ENCODE measurements around the gene ARRDC1. TPM values are rescaled to one million over a fixed set of nuclear protein-coding genes. Genes with fewer than 3 reads are reported as not detected.

Gene ARRDC1
- total RNA-seq, 3 donors from 2014 or later: 23.8 to 122 (median 57.0) TPM

GRCh38 chr9:137642892-137643291 lies 37.4 kb downstream of the ARRDC1 start:
- Histone ChIP-seq H3K27me3 (no peaks in the 10 kb centered on the region), H3K4me1 (no peaks in the 10 kb centered on the region), H3K27ac (no peak overlapping the region), H3K9me3 (no peaks in the 10 kb centered on the region), H3K4me3 (no peak overlapping the region), H3K36me3 (no peaks in the 10 kb centered on the region)
- intact Hi-C loops (cut with DNase I; ENCODE audit: low total_unique reads): no loop called here
- no peak for DNase-seq (ENCODE audit: low spot score in 2 of 2)
- TF ChIP-seq POLR2A (IDR thresholded peaks at IDR 0.05): no peak
- TF ChIP-seq, protein P1, sequence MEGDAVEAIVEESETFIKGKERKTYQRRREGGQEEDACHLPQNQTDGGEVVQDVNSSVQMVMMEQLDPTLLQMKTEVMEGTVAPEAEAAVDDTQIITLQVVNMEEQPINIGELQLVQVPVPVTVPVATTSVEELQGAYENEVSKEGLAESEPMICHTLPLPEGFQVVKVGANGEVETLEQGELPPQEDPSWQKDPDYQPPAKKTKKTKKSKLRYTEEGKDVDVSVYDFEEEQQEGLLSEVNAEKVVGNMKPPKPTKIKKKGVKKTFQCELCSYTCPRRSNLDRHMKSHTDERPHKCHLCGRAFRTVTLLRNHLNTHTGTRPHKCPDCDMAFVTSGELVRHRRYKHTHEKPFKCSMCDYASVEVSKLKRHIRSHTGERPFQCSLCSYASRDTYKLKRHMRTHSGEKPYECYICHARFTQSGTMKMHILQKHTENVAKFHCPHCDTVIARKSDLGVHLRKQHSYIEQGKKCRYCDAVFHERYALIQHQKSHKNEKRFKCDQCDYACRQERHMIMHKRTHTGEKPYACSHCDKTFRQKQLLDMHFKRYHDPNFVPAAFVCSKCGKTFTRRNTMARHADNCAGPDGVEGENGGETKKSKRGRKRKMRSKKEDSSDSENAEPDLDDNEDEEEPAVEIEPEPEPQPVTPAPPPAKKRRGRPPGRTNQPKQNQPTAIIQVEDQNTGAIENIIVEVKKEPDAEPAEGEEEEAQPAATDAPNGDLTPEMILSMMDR (IDR thresholded peaks at IDR 0.05): no peak
- no peak for TF ChIP-seq POLR2AphosphoS5 (IDR thresholded peaks at IDR 0.05)

GRCh38 chr9:137643921-137644320 lies 38.4 kb downstream of the ARRDC1 start:
- Histone ChIP-seq H3K4me3 (no peak overlapping the region), H3K27me3 (no peaks in the 10 kb centered on the region), H3K4me1 (no peaks in the 10 kb centered on the region), H3K36me3 (no peaks in the 10 kb centered on the region), H3K27ac (no peak overlapping the region), H3K9me3 (no peaks in the 10 kb centered on the region)
- intact Hi-C loops (cut with DNase I; ENCODE audit: low total_unique reads): no loop called here
- TF ChIP-seq POLR2AphosphoS5 (IDR thresholded peaks at IDR 0.05) (no peak), POLR2A (IDR thresholded peaks at IDR 0.05) (no peak)
- TF ChIP-seq, protein P1 (IDR thresholded peaks at IDR 0.05): no peak
- no peak for DNase-seq (ENCODE audit: low spot score in 2 of 2)

GRCh38 chr9:137645211-137645610 lies 39.7 kb downstream of the ARRDC1 start:
- H3K36me3 ChIP-seq: no peaks in the 10 kb centered on the region
- no peaks in the 10 kb centered on the region for H3K9me3 ChIP-seq
- no peak overlapping the region for H3K27ac ChIP-seq
- intact Hi-C loops (cut with DNase I; ENCODE audit: low total_unique reads): no loop called here
- DNase-seq (ENCODE audit: low spot score in 2 of 2): no peak
- no peak overlapping the region for H3K4me3 ChIP-seq
- no peaks in the 10 kb centered on the region for H3K27me3 ChIP-seq
- no peaks in the 10 kb centered on the region for H3K4me1 ChIP-seq
- TF ChIP-seq, protein P1 (IDR thresholded peaks at IDR 0.05): no peak
- TF ChIP-seq POLR2A (IDR thresholded peaks at IDR 0.05) (no peak), POLR2AphosphoS5 (IDR thresholded peaks at IDR 0.05) (no peak)

DNA sequence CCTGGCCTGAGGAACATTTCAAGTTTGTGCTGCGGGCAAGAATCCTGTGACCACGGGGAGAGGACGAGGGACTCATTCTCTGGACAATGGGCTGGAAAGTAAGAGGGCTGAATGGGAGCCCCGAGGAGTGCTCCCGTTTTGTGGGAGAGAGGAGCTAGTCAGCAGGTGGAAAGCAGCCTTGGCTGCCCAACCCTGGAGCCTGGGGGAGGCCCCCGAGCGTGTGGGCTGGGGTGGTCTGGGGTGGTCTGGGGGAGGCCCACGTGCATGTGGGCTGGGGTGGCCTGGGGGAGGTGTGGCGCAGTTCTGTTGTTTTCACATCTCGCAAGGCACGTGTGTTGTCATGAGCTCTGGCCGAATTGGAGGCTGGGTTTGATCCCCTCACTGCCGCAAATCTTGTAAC lies 40.9 kb downstream of the ARRDC1 start:
- Histone ChIP-seq H3K27me3 (no peaks in the 10 kb centered on the region), H3K4me1 (no peaks in the 10 kb centered on the region), H3K4me3 (no peak overlapping the region), H3K9me3 (no peaks in the 10 kb centered on the region), H3K27ac (no peak overlapping the region), H3K36me3 (no peaks in the 10 kb centered on the region)
- intact Hi-C loops (cut with DNase I; ENCODE audit: low total_unique reads): no loop called here
- no peak for DNase-seq (ENCODE audit: low spot score in 2 of 2)
- TF ChIP-seq POLR2A (IDR thresholded peaks at IDR 0.05) (no peak), POLR2AphosphoS5 (IDR thresholded peaks at IDR 0.05) (no peak)
- TF ChIP-seq, protein P1 (IDR thresholded peaks at IDR 0.05): no peak

DNA sequence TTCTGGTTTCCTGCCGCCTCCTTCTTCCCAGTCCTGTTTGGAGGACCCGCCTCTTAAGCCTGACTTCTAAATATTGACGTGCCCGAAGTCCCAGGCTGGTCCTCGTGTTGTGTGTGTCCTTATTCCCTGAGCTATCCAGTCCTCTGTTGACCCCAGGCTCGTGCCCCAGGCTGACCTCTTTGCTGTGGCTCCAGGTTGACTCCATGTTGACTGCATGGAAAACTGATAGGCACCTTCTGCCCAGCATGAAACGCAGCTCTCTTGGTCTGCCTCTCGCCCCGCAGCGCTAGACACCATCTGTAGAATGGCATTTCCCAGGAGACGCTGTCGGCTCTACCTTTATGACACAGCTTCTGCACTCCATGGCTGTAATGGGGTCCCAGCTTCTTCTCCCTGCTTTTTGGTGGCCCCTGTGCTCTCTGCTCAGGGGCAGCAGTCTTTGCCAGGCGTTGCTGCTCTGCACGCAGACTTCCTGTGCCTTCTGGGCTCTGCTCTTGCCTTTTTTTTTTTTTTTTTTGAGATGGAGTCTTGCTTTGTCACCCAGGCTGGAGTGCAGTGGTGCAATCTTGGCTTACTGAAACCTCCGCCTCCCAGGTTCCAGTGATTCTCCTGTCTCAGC lies 41.7 kb downstream of the ARRDC1 start:
- Histone ChIP-seq H3K4me3 (no peak overlapping the region), H3K27me3 (no peaks in the 10 kb centered on the region), H3K9me3 (no peaks in the 10 kb centered on the region), H3K4me1 (no peaks in the 10 kb centered on the region), H3K27ac (no peak overlapping the region), H3K36me3 (no peaks in the 10 kb centered on the region)
- no peak for DNase-seq (ENCODE audit: low spot score in 2 of 2)
- TF ChIP-seq POLR2A (IDR thresholded peaks at IDR 0.05): no peak
- TF ChIP-seq, protein P1 (IDR thresholded peaks at IDR 0.05): no peak
- no peak for TF ChIP-seq POLR2AphosphoS5 (IDR thresholded peaks at IDR 0.05)
- intact Hi-C loops (cut with DNase I; ENCODE audit: low total_unique reads): no loop called here
